Measurements from ENCODE around the gene SPSB1. TPM values are rescaled to one million over a fixed set of nuclear protein-coding genes. Genes with fewer than 3 reads are reported as not detected.
A peak's percentile ranks its signal among the peaks of the same experiment; 100 is the strongest.

SPSB1 gene
- total RNA-seq, 2 donors from 2014 or later: 20.4 to 26.9 TPM

- 80 to 81% methylated on average over 11 to 15 of the region's 15 CpGs for WGBS, 2 experiments (ENCODE audit: insufficient coverage in 1 of 2, insufficient read length in 1 of 2)
- no peaks in the 10 kb centered on the region for H3K27me3 Mint-ChIP-seq (ENCODE audit: insufficient read depth)
These were observed 22.3 kb upstream of the SPSB1 start for GRCh38 chr1:9270290-9270883.

GRCh38 chr1:9271283-9271682, 21.4 kb upstream of the SPSB1 start:
- H3K36me3 Mint-ChIP-seq (ENCODE audit: low read depth): no peaks in the 10 kb centered on the region
- no peak overlapping the region for H3K4me3 Mint-ChIP-seq
- H3K27me3 ChIP-seq (ENCODE audit: control insufficient read depth, insufficient read depth, low read length, poor library complexity, severe bottlenecking): no peaks in the 10 kb centered on the region
- H3K4me1 Mint-ChIP-seq: no peaks in the 10 kb centered on the region
- TF ChIP-seq, protein P1, sequence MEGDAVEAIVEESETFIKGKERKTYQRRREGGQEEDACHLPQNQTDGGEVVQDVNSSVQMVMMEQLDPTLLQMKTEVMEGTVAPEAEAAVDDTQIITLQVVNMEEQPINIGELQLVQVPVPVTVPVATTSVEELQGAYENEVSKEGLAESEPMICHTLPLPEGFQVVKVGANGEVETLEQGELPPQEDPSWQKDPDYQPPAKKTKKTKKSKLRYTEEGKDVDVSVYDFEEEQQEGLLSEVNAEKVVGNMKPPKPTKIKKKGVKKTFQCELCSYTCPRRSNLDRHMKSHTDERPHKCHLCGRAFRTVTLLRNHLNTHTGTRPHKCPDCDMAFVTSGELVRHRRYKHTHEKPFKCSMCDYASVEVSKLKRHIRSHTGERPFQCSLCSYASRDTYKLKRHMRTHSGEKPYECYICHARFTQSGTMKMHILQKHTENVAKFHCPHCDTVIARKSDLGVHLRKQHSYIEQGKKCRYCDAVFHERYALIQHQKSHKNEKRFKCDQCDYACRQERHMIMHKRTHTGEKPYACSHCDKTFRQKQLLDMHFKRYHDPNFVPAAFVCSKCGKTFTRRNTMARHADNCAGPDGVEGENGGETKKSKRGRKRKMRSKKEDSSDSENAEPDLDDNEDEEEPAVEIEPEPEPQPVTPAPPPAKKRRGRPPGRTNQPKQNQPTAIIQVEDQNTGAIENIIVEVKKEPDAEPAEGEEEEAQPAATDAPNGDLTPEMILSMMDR (conservative IDR thresholded peaks at IDR 0.05): no peak
- H3K27me3 Mint-ChIP-seq (ENCODE audit: insufficient read depth): no peaks in the 10 kb centered on the region
- H3K9me3 ChIP-seq (ENCODE audit: control insufficient read depth, low read length): no peaks in the 10 kb centered on the region
- DNase-seq: no peak
- no peak overlapping the region for H3K27ac ChIP-seq (ENCODE audit: low read depth, low read length)
- H3K9ac ChIP-seq (ENCODE audit: extremely low read depth, low read length, poor library complexity, severe bottlenecking): no peak overlapping the region
- H3K4me1 ChIP-seq (ENCODE audit: control insufficient read depth, insufficient read depth, low read length): no peaks in the 10 kb centered on the region
- 63 to 89% methylated on average over 5 to 11 of the region's 11 CpGs for WGBS, 2 experiments (ENCODE audit: insufficient coverage in 1 of 2, insufficient read length in 1 of 2)
- no peak overlapping the region for H3K4me3 ChIP-seq (ENCODE audit: low read length)
- no peaks in the 10 kb centered on the region for H3K9me3 Mint-ChIP-seq
- no peaks in the 10 kb centered on the region for H3K36me3 ChIP-seq (ENCODE audit: control insufficient read depth, insufficient read depth, low read length)
- H3K27ac Mint-ChIP-seq: peak overlapping the region; percentile 55

More at GRCh38 chr1:9270290-9270883, 22.3 kb upstream of the SPSB1 start:
- DNase-seq: no peak
- H3K27ac ChIP-seq (ENCODE audit: low read depth, low read length): no peak overlapping the region
- TF ChIP-seq, protein P1 (conservative IDR thresholded peaks at IDR 0.05): no peak
- H3K36me3 ChIP-seq (ENCODE audit: control insufficient read depth, insufficient read depth, low read length): no peaks in the 10 kb centered on the region
- Mint-ChIP-seq H3K36me3 (ENCODE audit: low read depth) (peaks cover 2% of the 10 kb centered on the region), H3K27ac (no peak overlapping the region), H3K4me1 (no peaks in the 10 kb centered on the region), H3K9me3 (no peaks in the 10 kb centered on the region), H3K4me3 (no peak overlapping the region)
- no peaks in the 10 kb centered on the region for H3K27me3 ChIP-seq (ENCODE audit: control insufficient read depth, insufficient read depth, low read length, poor library complexity, severe bottlenecking)
- H3K9me3 ChIP-seq (ENCODE audit: control insufficient read depth, low read length): no peaks in the 10 kb centered on the region
- no peak overlapping the region for H3K9ac ChIP-seq (ENCODE audit: extremely low read depth, low read length, poor library complexity, severe bottlenecking)
- no peak overlapping the region for H3K4me3 ChIP-seq (ENCODE audit: low read length)
- no peaks in the 10 kb centered on the region for H3K4me1 ChIP-seq (ENCODE audit: control insufficient read depth, insufficient read depth, low read length)

DNA sequence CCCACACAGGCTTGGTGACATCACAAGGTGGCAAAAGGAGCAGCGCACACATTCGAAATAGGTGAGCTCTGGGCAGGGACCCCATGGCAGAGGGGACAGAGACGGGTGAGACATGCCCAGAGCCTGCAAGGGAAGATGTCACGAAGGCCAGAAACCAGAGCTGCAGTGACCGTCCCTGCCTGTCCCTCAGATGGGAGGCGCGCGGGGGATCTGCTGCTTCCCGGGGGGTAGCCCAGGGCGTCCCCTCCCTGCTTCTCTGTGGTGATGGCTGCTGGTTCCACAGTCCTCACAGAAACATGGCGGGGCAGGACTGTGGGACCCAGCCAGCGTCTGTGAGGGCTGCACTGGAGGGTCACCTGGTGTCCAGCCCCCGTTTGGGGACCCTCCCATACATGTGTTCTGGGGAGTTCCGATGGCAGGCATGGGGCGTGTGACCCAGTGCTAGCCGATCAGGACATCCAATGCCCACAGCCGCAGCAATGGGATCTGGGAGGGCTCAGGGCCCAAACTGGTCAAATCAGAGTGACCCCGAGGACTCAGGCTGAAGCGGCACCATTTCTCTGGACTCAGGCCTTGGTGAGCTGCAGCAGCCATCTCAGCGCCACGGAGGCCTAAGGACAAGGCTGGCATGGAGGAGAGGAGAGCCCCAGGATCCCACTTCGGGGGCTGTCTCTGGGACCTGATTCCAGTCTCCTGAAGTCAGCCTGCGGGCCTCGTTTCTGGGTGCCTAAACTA, 20.7 kb upstream of the SPSB1 start:
- Mint-ChIP-seq H3K4me3 (no peak overlapping the region), H3K4me1 (no peaks in the 10 kb centered on the region), H3K36me3 (ENCODE audit: low read depth) (no peaks in the 10 kb centered on the region), H3K9me3 (no peaks in the 10 kb centered on the region), H3K27ac (no peak overlapping the region), H3K27me3 (ENCODE audit: insufficient read depth) (no peaks in the 10 kb centered on the region)
- TF ChIP-seq, protein P1 (conservative IDR thresholded peaks at IDR 0.05): no peak
- no peak for DNase-seq
- 95 to 97% methylated on average over 18 to 24 of the region's 24 CpGs for WGBS, 2 experiments (ENCODE audit: insufficient coverage in 1 of 2, insufficient read length in 1 of 2)
- Histone ChIP-seq H3K9me3 (ENCODE audit: control insufficient read depth, low read length) (no peaks in the 10 kb centered on the region), H3K27ac (ENCODE audit: low read depth, low read length) (no peak overlapping the region), H3K36me3 (ENCODE audit: control insufficient read depth, insufficient read depth, low read length) (no peaks in the 10 kb centered on the region), H3K4me1 (ENCODE audit: control insufficient read depth, insufficient read depth, low read length) (no peaks in the 10 kb centered on the region), H3K9ac (ENCODE audit: extremely low read depth, low read length, poor library complexity, severe bottlenecking) (no peak overlapping the region), H3K4me3 (ENCODE audit: low read length) (no peak overlapping the region), H3K27me3 (ENCODE audit: control insufficient read depth, insufficient read depth, low read length, poor library complexity, severe bottlenecking) (no peaks in the 10 kb centered on the region)
